Heart right ventricle (tissue), 16 donors: ENCODE data around the gene APPL2. TPM values are rescaled to one million over a fixed set of nuclear protein-coding genes. Genes with fewer than 3 reads are reported as not detected.

Experiments used
- ATAC-seq, 8 donors: fragments of 200-7000 bp; cut with Tn5 transposase; one replicate each; pipeline ENCODE4 v1.9.1; 2020; ENCODE audit warnings: mild to moderate bottlenecking in 8 of 8, moderate library complexity in 8 of 8, moderate number of reproducible peaks in 1 of 8
- DNase-seq, 2 donors: peaks; one replicate each; pipeline ENCODE4 v3.0.0-alpha.2; 2020
- H3K27ac ChIP-seq, 10 donors: fragments of 200-600 bp; sonication (generic) in 2 of 10; one replicate each; pipeline versions ENCODE4 v1.5.0 to v1.8.0; 2020 to 2022; ENCODE audit warnings: mild to moderate bottlenecking in 3 of 10
- H3K27me3 ChIP-seq, 7 donors: fragments of 200-600 bp; one replicate each; pipeline ENCODE4 v1.8.0; 2021 to 2022; ENCODE audit warnings: mild to moderate bottlenecking in 2 of 7
- H3K36me3 ChIP-seq, 9 donors: fragments of 200-600 bp; sonication (generic) in 1 of 9; one replicate each; pipeline versions ENCODE4 v1.5.0 to v1.8.0; 2020 to 2022; ENCODE audit warnings: mild to moderate bottlenecking in 2 of 9
- H3K4me1 ChIP-seq, 9 donors: fragments of 200-600 bp; sonication (generic) in 1 of 9; one replicate each; pipeline versions ENCODE4 v1.5.0 to v1.8.0; 2020 to 2022; ENCODE audit warnings: mild to moderate bottlenecking in 4 of 9
- H3K4me3 ChIP-seq, 10 donors: fragments of 200-600 bp; sonication (generic) in 2 of 10; one replicate each; pipeline versions ENCODE4 v1.5.0 to v1.8.0; 2020 to 2022; ENCODE audit warnings: mild to moderate bottlenecking in 7 of 10, moderate library complexity in 2 of 10
- H3K9me3 ChIP-seq, 11 donors: fragments of 200-600 bp in 10 of 11; sonication (generic) in 2 of 11; one replicate each; pipeline versions ENCODE4 v1.5.0 to v1.8.0; 2013 to 2022; ENCODE audit warnings: mild to moderate bottlenecking in 2 of 11, control low read depth in 1 of 11, moderate library complexity in 1 of 11
- WGBS, 2 donors: extraction: QIAGEN DNeasy Blood & Tissue Kit; methylation state at CpG; one replicate each; pipeline ENCODE4 v1.1.7; 2013; ENCODE audit warnings: inconsistent platforms in 1 of 2; 5-methylcytosine and 5-hydroxymethylcytosine counted together
- intact Hi-C, 10 donors: fragments of 100-400 bp; cut with DNase I; formaldehyde crosslinking; loops; one replicate each; pipeline versions ENCODE4 v1.11.1 to v1.14.2; 2022
- polyA plus RNA-seq, 2 donors: library from polyadenylated mRNA; stranded (reverse); fragments of 200-250 nt; gene quantifications; one replicate each; pipeline ENCODE4 v1.2.3, GENCODE V29; 2013
- total RNA-seq, 10 donors: library from RNA; stranded (reverse); fragmentation: NEBNext Ultra II Directional in 3 of 10; extraction: Animal tissue kit (Norgen Biotek cat#: 25700) in 3 of 10; gene quantifications; one replicate each; pipeline versions ENCODE4 v1.2.1 to v1.2.4, GENCODE V29; 2021 to 2023
- TF ChIP-seq, protein P1 (sequence below), 9 donors: fragments of 200-600 bp; sonication (generic) in 2 of 9; IDR thresholded peaks; one replicate each; pipeline versions ENCODE4 v1.5.0 to v1.8.0; 2021 to 2022; ENCODE audit warnings: antibody characterized with exemption in 9 of 9, mild to moderate bottlenecking in 5 of 9, moderate library complexity in 1 of 9
- donor health status: Arrhythmogenic right ventricular cardiomyopathy.
- donor health status: ischemic (EF 13 %, LVEDD 7.1; RV severe dilation, severe dysfunction).
- donor health status: healthy with polysubstance abuse.
- donor health status: DM: no; HTN: yes; CAD: no.
- donor health status: DM: no; HTN: no; CAD: no.
- donor health status: ischemic (EF 25% LVEDD 6.9; RV normal size, moderate dysfunction).
- donor health status: ischemic (EF 25% LVEDD 5.7; RV mildly dilated, moderate dysfunction).
- donor health status: healthy.
- donor health status: DM: yes; HTN: yes; CAD: no.
- donor health status: Ischemic cardiomyopathy.
- donor health status: ischemic (EF 35%, LVEDD 5.7; RV mildly dilated, moderate dysfunction).
- donor health status: nonischemic (EF 11% LVEDD 7.7; RV severe dilation, severe dysfunction).
- donor health status: DM: yes; HTN: yes; CAD: no.
- donor health status: PGD.
- donor health status: ischemic (EF 29% LVEDD 5.4; RV normal size, mild dysfunction).
- donor health status: nonischemic (EF 23%, LVEDD 6.1; RV moderate dilation, normal function).

APPL2 gene
- total and polyA plus RNA-seq, 12 donors = 8.4 to 28.9 (median 19.0) TPM

DNA sequence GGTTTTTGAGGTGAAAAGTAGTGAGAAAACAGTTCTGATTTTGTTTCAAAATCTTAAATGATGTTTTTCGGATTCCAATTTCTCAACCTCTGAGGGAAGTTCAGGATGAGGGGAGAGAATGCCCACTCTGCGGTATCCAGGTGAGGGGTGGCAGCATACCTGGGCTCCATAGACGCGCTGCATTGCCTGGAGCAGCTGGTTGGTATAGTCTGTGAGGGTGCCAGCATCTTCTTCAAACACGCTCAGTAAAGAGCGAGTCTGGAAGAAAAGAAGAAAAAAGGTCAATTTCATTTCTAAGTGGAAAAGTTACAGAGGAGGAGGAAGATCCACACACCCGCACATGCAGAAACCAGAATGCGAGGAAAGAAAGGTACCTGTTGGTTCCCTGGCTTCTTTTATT is 7.0 kb downstream of the APPL2 start:
- TF ChIP-seq, protein P1, sequence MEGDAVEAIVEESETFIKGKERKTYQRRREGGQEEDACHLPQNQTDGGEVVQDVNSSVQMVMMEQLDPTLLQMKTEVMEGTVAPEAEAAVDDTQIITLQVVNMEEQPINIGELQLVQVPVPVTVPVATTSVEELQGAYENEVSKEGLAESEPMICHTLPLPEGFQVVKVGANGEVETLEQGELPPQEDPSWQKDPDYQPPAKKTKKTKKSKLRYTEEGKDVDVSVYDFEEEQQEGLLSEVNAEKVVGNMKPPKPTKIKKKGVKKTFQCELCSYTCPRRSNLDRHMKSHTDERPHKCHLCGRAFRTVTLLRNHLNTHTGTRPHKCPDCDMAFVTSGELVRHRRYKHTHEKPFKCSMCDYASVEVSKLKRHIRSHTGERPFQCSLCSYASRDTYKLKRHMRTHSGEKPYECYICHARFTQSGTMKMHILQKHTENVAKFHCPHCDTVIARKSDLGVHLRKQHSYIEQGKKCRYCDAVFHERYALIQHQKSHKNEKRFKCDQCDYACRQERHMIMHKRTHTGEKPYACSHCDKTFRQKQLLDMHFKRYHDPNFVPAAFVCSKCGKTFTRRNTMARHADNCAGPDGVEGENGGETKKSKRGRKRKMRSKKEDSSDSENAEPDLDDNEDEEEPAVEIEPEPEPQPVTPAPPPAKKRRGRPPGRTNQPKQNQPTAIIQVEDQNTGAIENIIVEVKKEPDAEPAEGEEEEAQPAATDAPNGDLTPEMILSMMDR (IDR thresholded peaks at IDR 0.05) = no peak
- H3K4me3 ChIP-seq = no peak overlapping the region
- intact Hi-C loops = no loop called here
- peak overlapping the region in 1 of 10 donors; percentile 43 for H3K27ac ChIP-seq
- WGBS, 2 donors = 96 to 97% methylated on average over 8 of the region's 8 CpGs
- DNase-seq (no peak), ATAC-seq (no peak)
- no peaks in the 10 kb centered on the region for H3K9me3 ChIP-seq
- peaks cover 9 to 93% (median 77%) of the 10 kb centered on the region in 9 donors for H3K4me1 ChIP-seq
- H3K27me3 ChIP-seq = no peaks in the 10 kb centered on the region
- H3K36me3 ChIP-seq = peaks cover 0 to 48% (median 15%) of the 10 kb centered on the region in 9 donors

DNA sequence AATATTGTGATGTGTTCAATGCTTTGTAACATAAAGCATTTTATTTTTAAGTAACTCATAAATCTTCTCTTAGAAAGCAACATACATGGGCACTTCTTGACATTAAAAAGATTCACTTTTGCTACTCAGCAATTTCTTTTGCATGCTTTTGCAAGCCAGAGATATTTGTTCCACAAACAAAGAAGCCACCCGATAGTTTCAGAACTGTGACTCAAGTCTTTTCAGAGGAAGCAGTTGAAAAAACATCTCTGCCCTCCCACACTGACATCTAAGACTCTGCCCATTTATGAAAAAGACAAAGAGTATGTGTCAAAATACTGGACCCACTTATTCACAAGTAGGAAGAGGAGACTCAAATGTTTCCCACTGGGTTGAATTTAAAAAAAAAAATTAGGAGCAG is 7.5 kb downstream of the APPL2 start:
- Histone ChIP-seq H3K9me3 (no peaks in the 10 kb centered on the region), H3K4me3 (no peak overlapping the region), H3K27me3 (no peaks in the 10 kb centered on the region), H3K36me3 (peaks cover 0 to 52% (median 15%) of the 10 kb centered on the region in 9 donors), H3K4me1 (peaks cover 10 to 93% (median 77%) of the 10 kb centered on the region in 9 donors), H3K27ac (peak overlapping the region in 1 of 10 donors; percentile 77)
- 52 to 59% methylated on average over 1 of the region's 1 CpG for WGBS, 2 donors
- TF ChIP-seq, protein P1 (IDR thresholded peaks at IDR 0.05) = no peak
- DNase-seq (no peak), ATAC-seq (no peak)
- intact Hi-C loops = no loop called here

DNA sequence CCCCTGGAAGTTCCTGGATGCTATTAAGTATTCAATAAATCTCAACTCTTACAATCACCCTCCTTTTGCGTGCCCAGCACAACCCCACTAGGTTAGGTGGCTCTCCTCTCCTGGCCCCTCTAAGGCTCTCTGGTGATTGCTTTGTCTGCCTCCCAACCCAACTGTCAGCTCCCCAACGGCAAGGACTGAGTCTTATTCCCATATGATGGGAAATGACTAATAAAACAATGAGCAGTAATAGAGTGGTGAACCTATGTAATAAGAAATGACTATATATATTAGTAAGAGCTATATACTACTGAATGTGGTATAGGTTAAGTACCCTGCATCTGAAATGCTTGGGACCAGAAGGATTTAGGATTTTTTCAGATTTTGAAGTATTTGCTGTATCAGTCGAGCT is 8.1 kb downstream of the APPL2 start:
- no peak for DNase-seq
- intact Hi-C loops = no loop called here
- H3K4me1 ChIP-seq = peaks cover 11 to 93% (median 77%) of the 10 kb centered on the region in 9 donors

DNA sequence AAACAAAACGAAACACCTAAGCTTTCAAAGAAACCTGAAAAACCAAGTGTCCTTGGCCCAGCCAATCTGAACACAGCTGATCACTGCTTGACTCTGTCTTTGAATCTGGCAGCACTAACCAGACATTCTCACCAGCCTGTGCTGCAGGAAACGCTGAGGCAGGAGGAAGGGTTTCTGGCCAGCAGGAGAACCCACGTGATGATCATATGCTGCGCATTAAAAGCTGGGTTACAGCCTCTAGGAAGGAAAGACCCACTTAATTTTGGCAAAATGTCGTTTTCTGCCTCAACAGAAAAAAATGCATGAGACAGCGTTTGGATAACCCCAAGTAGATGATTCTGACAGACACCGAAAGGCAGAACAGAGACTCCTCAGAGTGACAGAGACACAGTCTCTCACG is 9.8 kb downstream of the APPL2 start:
- peaks cover 18 to 94% (median 77%) of the 10 kb centered on the region in 9 donors for H3K4me1 ChIP-seq

More for the DNA sequence above, 8.1 kb downstream of the APPL2 start:
- Histone ChIP-seq H3K36me3 (peaks cover 0 to 58% (median 15%) of the 10 kb centered on the region in 9 donors), H3K4me3 (no peak overlapping the region), H3K27ac (peak overlapping the region in 1 of 10 donors; percentile 77), H3K27me3 (no peaks in the 10 kb centered on the region), H3K9me3 (no peaks in the 10 kb centered on the region)
- WGBS, 2 donors = 90 to 95% methylated on average over 3 of the region's 3 CpGs
- ATAC-seq = no peak
- TF ChIP-seq, protein P1 (IDR thresholded peaks at IDR 0.05) = no peak

More for the DNA sequence above, 9.8 kb downstream of the APPL2 start:
- Histone ChIP-seq H3K4me3 (peak overlapping the region in 3 of 10 donors; percentile 9 to 24 (median 18)), H3K27ac (peak overlapping the region in 7 of 10 donors; percentile 4 to 77 (median 58)), H3K36me3 (peaks cover 0 to 71% (median 15%) of the 10 kb centered on the region in 9 donors), H3K27me3 (no peaks in the 10 kb centered on the region), H3K9me3 (no peaks in the 10 kb centered on the region)
- 17 to 23% methylated on average over 8 of the region's 8 CpGs for WGBS, 2 donors
- DNase-seq (peak; percentile 28 to 73), ATAC-seq (peak; percentile 74 to 94 (median 89))
- TF ChIP-seq, protein P1 (IDR thresholded peaks at IDR 0.05) = no peak
- intact Hi-C loops = no loop called here
